Smooth muscle cell of the coronary artery (primary cell): ENCODE results near the gene UNC119. TPM values are rescaled to one million over a fixed set of nuclear protein-coding genes. Genes with fewer than 3 reads are reported as not detected.

Source experiments
- total RNA-seq: library from RNA; depleted of rRNA; stranded (reverse); fragments of >200 nt; gene quantifications from 2 replicates; pipeline ENCODE4 v1.2.3, GENCODE V29; 2014; ENCODE audit warnings: low replicate concordance

The UNC119 gene
- 13.7 and 22.3 TPM in 2 replicates for total RNA-seq

GRCh38 chr17:28552176-28552999 is at the start of gene UNC119:
TSS of gene UNC119 (minus strand) at chr17:28552624. CDS start at chr17:28552557, 67 bp downstream.

DNA sequence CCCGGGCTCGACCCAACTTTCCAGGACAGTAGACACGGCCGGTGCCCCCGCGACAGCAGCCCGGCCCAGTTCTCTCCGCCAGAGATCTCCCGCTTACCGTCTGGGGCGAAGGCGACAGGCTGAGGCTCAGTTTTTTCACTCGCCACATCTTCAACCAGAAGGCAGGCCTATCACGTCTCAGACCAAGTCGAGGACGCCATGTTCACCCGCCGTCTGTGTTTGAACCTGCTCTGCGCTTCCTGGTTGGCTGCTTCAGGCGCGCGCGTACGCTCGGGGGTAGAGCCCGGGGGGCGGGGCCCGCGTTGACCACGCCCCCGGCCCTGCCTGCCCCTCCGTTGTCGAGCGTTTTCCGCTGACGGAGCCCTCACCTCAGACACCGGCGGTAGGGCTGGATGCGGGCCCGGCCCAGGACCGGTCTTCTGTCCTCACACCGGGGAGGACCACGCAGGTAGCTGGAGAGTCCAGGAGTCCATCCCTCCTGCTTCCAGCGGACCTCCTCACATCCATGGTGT is 46.4 kb upstream of the UNC119 start, which contains the start of gene SPAG5:
SPAG5 (minus strand) TSS at position 227 of the 512 bp plus-strand sequence; CDS start at position 148, 79 bp downstream.

DNA sequence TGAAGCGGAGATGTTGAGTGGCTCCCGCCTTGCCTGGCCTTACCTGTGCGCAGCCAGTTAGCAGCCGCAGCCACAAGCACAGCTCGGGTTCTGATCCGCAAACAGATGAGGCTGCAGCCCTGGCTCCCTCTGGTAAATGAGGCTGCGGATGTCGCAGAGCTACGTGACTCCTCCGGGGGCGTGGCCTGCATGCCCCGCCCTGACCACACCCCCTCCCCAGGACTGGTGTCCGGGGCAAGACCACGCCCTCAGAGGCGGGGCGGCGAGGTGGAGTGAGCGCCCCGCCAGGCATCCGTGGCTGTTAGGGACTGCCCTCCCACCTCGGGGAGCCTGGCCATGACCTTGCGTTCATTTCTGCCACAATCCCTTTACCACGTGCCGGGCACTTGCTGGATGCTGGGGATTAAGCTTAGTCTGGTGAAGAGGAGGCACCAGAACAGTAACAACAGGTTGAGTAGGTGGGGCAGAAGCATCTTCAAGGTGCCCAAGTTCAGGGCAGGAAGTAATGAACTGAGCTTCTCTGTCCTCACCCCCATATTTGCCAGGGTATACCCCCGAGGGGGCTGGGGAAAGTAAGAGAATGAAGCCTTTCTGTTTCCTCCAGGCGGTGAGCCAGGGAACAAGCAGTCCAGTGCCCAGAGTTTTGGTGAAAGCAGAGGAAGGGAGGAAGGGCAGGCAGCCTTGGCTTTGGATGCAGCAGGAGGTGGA is 24.5 kb upstream of the UNC119 start, which contains the start of gene ALDOC:
ALDOC (minus strand) TSS at position 138 of the 708 bp plus-strand sequence. CDS start 1,363 bp downstream, outside the sequence.

GRCh38 chr17:28571361-28572122 is 19.1 kb upstream of the UNC119 start, which contains the start of gene PIGS:
TSS of gene PIGS (minus strand) at chr17:28571524. CDS start at chr17:28571496, 28 bp downstream.

DNA sequence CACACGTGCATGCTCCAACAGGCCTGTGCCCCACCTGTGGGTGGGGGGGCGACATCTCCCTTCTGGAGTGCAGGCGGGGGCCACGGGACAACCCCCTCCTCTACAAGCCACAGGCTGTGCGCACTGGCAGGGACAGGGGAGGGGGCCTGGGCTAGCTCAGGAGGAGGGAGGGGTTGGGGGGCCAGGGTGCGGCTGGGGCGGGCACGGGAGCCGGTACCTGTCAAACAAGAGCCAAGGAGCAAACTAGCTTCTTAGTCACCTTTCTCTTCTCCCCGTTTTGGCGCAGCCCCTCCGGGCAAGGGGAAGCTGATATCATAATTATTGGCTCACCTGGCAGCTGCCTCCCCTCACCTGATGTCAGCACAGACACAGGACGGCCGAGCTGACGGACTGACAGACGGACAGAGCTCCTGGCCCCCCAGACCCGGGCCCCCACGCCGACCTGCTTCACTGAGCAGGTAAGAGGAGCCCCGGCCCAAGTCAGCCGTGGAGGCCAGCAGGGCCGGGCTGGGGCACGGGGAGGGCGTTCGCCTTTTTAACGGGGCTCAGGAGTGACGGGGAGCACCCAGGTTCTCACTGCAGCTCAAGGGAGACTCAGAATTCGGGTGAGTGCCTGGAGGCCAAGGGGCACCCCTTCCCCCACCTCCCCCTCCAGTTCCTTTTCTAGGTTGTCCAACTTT is 46.3 kb downstream of the UNC119 start, which contains the start of gene FOXN1:
FOXN1 (plus strand) TSS at position 363 of the 680 bp plus-strand sequence. CDS start 17,622 bp downstream, outside the sequence.

Other genes starting within 250 kb of the UNC119 start
- 5.7 and 12.0 TPM in 2 replicates for gene TMEM97, start 233.4 kb downstream of the UNC119 start, total RNA-seq
- gene IFT20, start 217.2 kb downstream of the UNC119 start, total RNA-seq = 63.4 and 77.0 TPM in 2 replicates
- 28.1 and 47.7 TPM in 2 replicates for gene TNFAIP1, start 216.9 kb downstream of the UNC119 start, total RNA-seq
- gene POLDIP2, start 195.1 kb downstream of the UNC119 start, total RNA-seq = 42.0 and 70.8 TPM in 2 replicates
- not detected in 2 replicates for gene SEBOX, start 187.4 kb downstream of the UNC119 start, total RNA-seq
- 0.35 and 1.9 TPM in 2 replicates for gene VTN, start 182.3 kb downstream of the UNC119 start, total RNA-seq
- gene SARM1, start 180.9 kb downstream of the UNC119 start, total RNA-seq = 3.6 and 6.6 TPM in 2 replicates
- gene SLC46A1, start 146.4 kb downstream of the UNC119 start, total RNA-seq = 4.3 and 6.8 TPM in 2 replicates
- gene SLC13A2, start 79.0 kb downstream of the UNC119 start, total RNA-seq = not detected in 2 replicates
- gene FOXN1, start 46.3 kb downstream of the UNC119 start, total RNA-seq = not detected in 2 replicates
- gene PIGS, start 18.9 kb upstream of the UNC119 start, total RNA-seq = 48.4 and 53.0 TPM in 2 replicates
- 54.3 and 98.8 TPM in 2 replicates for gene ALDOC, start 24.3 kb upstream of the UNC119 start, total RNA-seq
- gene SPAG5, start 46.4 kb upstream of the UNC119 start, total RNA-seq = 2.9 and 13.4 TPM in 2 replicates
- 3.1 and 6.8 TPM in 2 replicates for gene RSKR, start 61.6 kb upstream of the UNC119 start, total RNA-seq
- 120 and 163 TPM in 2 replicates for gene BLTP2, start 92.5 kb upstream of the UNC119 start, total RNA-seq
- 68.5 and 111 TPM in 2 replicates for gene SDF2, start 109.3 kb upstream of the UNC119 start, total RNA-seq
- gene SUPT6H, start 109.6 kb upstream of the UNC119 start, total RNA-seq = 41.9 and 53.5 TPM in 2 replicates
- gene PROCA1, start 159.3 kb upstream of the UNC119 start, total RNA-seq = 0.90 and 1.4 TPM in 2 replicates
- gene RAB34, start 165.2 kb upstream of the UNC119 start, total RNA-seq = 115 and 204 TPM in 2 replicates
- gene RPL23A, start 167.4 kb upstream of the UNC119 start, total RNA-seq = 906 and 1,571 TPM in 2 replicates
- gene TLCD1, start 173.6 kb upstream of the UNC119 start, total RNA-seq = 4.4 and 5.3 TPM in 2 replicates
- gene NEK8, start 176.2 kb upstream of the UNC119 start, total RNA-seq = 5.3 and 8.4 TPM in 2 replicates
- 27.1 and 39.2 TPM in 2 replicates for gene TRAF4, start 191.4 kb upstream of the UNC119 start, total RNA-seq